ENCODE results near the gene ALOXE3. TPM values are rescaled to one million over a fixed set of nuclear protein-coding genes. Genes with fewer than 3 reads are reported as not detected.

ALOXE3 gene
- total RNA-seq, 1 experiment from 2014 or later: 0.13 TPM

GRCh38 chr17:8147805-8148404 is 29.6 kb upstream of the ALOXE3 start:
- no peak for DNase-seq
- no peak overlapping the region for H3K4me2 ChIP-seq (ENCODE audit: insufficient read depth, insufficient read length, low read length)
- no peaks in the 10 kb centered on the region for H4K20me1 ChIP-seq (ENCODE audit: control insufficient read depth, insufficient read depth, insufficient read length)
- no peak overlapping the region for H2BK20ac ChIP-seq (ENCODE audit: low read depth, low read length, poor library complexity, severe bottlenecking)
- Mint-ChIP-seq H3K27ac (peak overlapping the region in 1 of 3 experiments; percentile 44; a peak in 1 of 7 replicates), H3K4me3 (no peak overlapping the region), H3K27me3 (ENCODE audit: low read depth) (no peaks in the 10 kb centered on the region; the same call in 1 of the 2 replicates), H3K9me3 (no peaks in the 10 kb centered on the region), H3K36me3 (ENCODE audit: insufficient read depth in 1 of 3, low read depth in 3 of 3) (peaks cover 35 to 60% (median 49%) of the 10 kb centered on the region in 3 experiments), H3K4me1 (peaks cover 10 to 13% of the 10 kb centered on the region in 2 experiments)
- H3K9ac ChIP-seq (ENCODE audit: extremely low read depth, insufficient read length, low read length): no peak overlapping the region
- no peak overlapping the region for H2AFZ ChIP-seq (ENCODE audit: low read length)
- TF ChIP-seq, protein P1, sequence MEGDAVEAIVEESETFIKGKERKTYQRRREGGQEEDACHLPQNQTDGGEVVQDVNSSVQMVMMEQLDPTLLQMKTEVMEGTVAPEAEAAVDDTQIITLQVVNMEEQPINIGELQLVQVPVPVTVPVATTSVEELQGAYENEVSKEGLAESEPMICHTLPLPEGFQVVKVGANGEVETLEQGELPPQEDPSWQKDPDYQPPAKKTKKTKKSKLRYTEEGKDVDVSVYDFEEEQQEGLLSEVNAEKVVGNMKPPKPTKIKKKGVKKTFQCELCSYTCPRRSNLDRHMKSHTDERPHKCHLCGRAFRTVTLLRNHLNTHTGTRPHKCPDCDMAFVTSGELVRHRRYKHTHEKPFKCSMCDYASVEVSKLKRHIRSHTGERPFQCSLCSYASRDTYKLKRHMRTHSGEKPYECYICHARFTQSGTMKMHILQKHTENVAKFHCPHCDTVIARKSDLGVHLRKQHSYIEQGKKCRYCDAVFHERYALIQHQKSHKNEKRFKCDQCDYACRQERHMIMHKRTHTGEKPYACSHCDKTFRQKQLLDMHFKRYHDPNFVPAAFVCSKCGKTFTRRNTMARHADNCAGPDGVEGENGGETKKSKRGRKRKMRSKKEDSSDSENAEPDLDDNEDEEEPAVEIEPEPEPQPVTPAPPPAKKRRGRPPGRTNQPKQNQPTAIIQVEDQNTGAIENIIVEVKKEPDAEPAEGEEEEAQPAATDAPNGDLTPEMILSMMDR (conservative IDR thresholded peaks at IDR 0.05): no peak
- no peak overlapping the region for H3K27ac ChIP-seq (ENCODE audit: insufficient read length, low read depth, low read length)
- H3K27me3 ChIP-seq (ENCODE audit: insufficient read depth, low read length): no peaks in the 10 kb centered on the region
- H3K56ac ChIP-seq (ENCODE audit: insufficient read length, low read depth, low read length): no peak overlapping the region
- no peak overlapping the region for H2BK15ac ChIP-seq (ENCODE audit: low read depth, low read length)
- H2AK5ac ChIP-seq (ENCODE audit: insufficient read length, low read length): no peak overlapping the region
- no peaks in the 10 kb centered on the region for H3K79me2 ChIP-seq (ENCODE audit: insufficient read depth, low read length)
- H4K5ac ChIP-seq (ENCODE audit: insufficient read length, low read depth, low read length): no peak overlapping the region
- H3T11ph ChIP-seq (ENCODE audit: low read length): no peak overlapping the region
- H3K14ac ChIP-seq (ENCODE audit: insufficient read depth, low read length): no peak overlapping the region
- peaks cover 13% of the 10 kb centered on the region for H3K23me2 ChIP-seq (ENCODE audit: insufficient read length, low read depth, low read length, poor library complexity, severe bottlenecking)
- H2BK12ac ChIP-seq (ENCODE audit: insufficient read length, low read depth, low read length): no peak overlapping the region
- no peak overlapping the region for H3K23ac ChIP-seq (ENCODE audit: insufficient read length, low read depth, low read length)
- H4K91ac ChIP-seq (ENCODE audit: insufficient read length, low read depth, low read length): no peak overlapping the region
- H4K8ac ChIP-seq (replicated peaks; ENCODE audit: insufficient read length, low read depth, low read length): no peak overlapping the region
- peaks cover 2% of the 10 kb centered on the region for H3K79me1 ChIP-seq (ENCODE audit: insufficient read depth, low read depth, low read length, poor library complexity, severe bottlenecking)
- no peak overlapping the region for H3K18ac ChIP-seq (ENCODE audit: insufficient read length, low read depth, low read length)
- no CpG with 5 or more reads among the region's 13 CpGs for WGBS (ENCODE audit: extremely low coverage, insufficient read length, low lambda C conversion rate)
- H2BK120ac ChIP-seq (ENCODE audit: low read depth, low read length, poor library complexity, severe bottlenecking): no peak overlapping the region
- peaks cover 5% of the 10 kb centered on the region for H3K4me1 ChIP-seq (ENCODE audit: insufficient read depth, low read length)
- H3K4ac ChIP-seq (ENCODE audit: low read depth, low read length): no peak overlapping the region
- no peak overlapping the region for H2BK5ac ChIP-seq (ENCODE audit: insufficient read length, low read length)
- H3K9me3 ChIP-seq (ENCODE audit: control insufficient read depth, low read depth, low read length): no peaks in the 10 kb centered on the region

Data from H9 (cell line).